ENCODE results near the gene DCAF5. TPM values are rescaled to one million over a fixed set of nuclear protein-coding genes. Genes with fewer than 3 reads are reported as not detected.
A peak's percentile ranks its signal among the peaks of the same experiment; 100 is the strongest.

DCAF5 gene
- total and polyA plus RNA-seq, 12 donors, result 14.1 to 63.1 (median 57.4) TPM

DNA sequence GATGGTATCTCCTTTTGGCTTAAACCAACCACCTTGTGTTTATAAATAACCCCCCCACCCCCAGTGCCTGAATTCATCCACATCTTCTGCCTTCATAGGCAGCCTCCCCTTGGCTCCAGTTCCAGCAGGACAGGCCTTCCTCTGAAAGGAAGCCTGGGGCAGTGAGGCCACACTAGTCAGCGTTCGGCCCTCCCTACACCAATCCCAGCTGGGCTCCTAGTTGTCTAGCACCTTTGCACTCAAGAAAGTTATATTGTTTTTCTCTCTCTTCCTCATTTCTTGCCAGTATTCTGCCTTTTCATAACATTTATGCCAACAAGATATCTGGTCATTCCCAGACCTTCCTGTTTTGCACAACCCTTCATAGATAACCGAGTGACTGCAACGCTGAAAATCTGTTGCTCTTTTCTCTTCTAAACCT lies 100.7 kb downstream of the DCAF5 start:
- no peaks in the 10 kb centered on the region for H3K9me3 ChIP-seq
- TF ChIP-seq, protein P1, sequence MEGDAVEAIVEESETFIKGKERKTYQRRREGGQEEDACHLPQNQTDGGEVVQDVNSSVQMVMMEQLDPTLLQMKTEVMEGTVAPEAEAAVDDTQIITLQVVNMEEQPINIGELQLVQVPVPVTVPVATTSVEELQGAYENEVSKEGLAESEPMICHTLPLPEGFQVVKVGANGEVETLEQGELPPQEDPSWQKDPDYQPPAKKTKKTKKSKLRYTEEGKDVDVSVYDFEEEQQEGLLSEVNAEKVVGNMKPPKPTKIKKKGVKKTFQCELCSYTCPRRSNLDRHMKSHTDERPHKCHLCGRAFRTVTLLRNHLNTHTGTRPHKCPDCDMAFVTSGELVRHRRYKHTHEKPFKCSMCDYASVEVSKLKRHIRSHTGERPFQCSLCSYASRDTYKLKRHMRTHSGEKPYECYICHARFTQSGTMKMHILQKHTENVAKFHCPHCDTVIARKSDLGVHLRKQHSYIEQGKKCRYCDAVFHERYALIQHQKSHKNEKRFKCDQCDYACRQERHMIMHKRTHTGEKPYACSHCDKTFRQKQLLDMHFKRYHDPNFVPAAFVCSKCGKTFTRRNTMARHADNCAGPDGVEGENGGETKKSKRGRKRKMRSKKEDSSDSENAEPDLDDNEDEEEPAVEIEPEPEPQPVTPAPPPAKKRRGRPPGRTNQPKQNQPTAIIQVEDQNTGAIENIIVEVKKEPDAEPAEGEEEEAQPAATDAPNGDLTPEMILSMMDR (IDR thresholded peaks at IDR 0.05), result no peak
- peak in 1 of 2 donors; percentile 24 for DNase-seq
- peaks cover 0 to 44% (median 20%) of the 10 kb centered on the region in 9 donors for H3K36me3 ChIP-seq
- H3K4me1 ChIP-seq, result peaks cover 20 to 81% (median 70%) of the 10 kb centered on the region in 9 donors
- ATAC-seq, result peak in 1 of 8 donors; percentile 30
- WGBS, 2 donors, result 36 to 52% methylated on average over 4 of the region's 4 CpGs
- H3K27me3 ChIP-seq, result no peaks in the 10 kb centered on the region
- H3K27ac ChIP-seq, result peak overlapping the region in 9 of 10 donors; percentile 4 to 94 (median 82)
- intact Hi-C loops (cut with DNase I), result loop anchor here in 1 of 10 donors (5.0 kb wide), 1 partner anchor 35 kb away; no protein-coding TSS in a partner anchor
- no peak overlapping the region for H3K4me3 ChIP-seq

DNA sequence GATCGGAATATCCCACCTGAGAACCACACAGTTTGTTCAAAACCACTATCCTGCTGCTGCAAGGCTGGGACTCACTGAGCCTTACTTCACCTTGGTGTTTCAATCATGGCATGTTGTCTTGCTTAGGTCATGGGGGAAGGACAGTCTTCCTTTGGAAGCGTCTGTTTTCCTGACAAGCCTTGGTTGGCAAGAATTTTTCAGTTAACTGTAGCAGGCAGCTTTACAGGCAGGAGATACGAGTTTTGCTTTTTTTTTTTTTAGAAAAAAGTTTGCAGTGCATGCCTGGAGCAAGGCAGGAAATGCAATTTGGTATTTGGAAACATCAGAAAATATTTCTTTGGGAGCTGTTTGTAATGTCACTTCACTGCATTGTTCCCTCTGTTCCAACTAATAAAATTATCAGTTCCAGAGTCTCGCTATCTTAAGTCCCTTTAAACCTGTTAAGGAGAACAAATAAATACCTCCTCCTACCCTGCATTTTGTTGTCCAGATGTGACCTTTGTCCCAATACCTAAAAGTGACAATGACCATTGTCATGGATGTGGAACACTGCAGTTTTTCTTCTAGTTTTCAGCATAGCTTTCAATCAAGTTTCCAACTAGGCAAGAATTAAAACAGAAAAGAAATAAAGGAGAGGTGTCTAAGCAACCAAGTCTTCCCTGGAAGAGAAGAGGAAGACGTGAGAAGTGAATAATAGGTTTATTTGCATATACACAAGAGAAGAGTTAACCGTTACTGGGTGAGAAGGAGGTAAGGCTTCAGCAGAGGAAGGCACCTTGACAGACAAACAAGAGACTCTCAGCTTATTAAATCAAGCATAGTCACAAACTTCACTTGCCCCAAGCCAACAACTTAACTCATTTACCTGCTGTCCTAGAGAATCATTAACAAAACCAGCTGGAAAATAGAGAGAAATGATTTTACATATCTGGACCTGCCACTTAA lies 102.4 kb downstream of the DCAF5 start:
- TF ChIP-seq, protein P1 (IDR thresholded peaks at IDR 0.05), result no peak
- DNase-seq (no peak), ATAC-seq (peak in 1 of 8 donors; percentile 10)
- no peaks in the 10 kb centered on the region for H3K27me3 ChIP-seq
- intact Hi-C loops (cut with DNase I), result loop anchor here in 1 of 10 donors (5.0 kb wide), 1 partner anchor 37 kb away; no protein-coding TSS in a partner anchor
- no peak overlapping the region for H3K4me3 ChIP-seq
- WGBS, 2 donors, result 36 to 44% methylated on average over 6 of the region's 6 CpGs
- H3K27ac ChIP-seq, result peak overlapping the region; percentile 67 to 94 (median 81)
- H3K9me3 ChIP-seq, result no peaks in the 10 kb centered on the region
- peaks cover 0 to 30% (median 20%) of the 10 kb centered on the region in 9 donors for H3K36me3 ChIP-seq
- peaks cover 37 to 84% (median 77%) of the 10 kb centered on the region in 9 donors for H3K4me1 ChIP-seq

GRCh38 chr14:69049675-69050074 lies 103.2 kb downstream of the DCAF5 start:
- WGBS, 2 donors, result 28 to 33% methylated on average over 2 of the region's 2 CpGs
- TF ChIP-seq, protein P1 (IDR thresholded peaks at IDR 0.05), result no peak
- Histone ChIP-seq H3K27ac (peak overlapping the region; percentile 67 to 94 (median 81)), H3K36me3 (peaks cover 0 to 22% (median 12%) of the 10 kb centered on the region in 9 donors), H3K27me3 (no peaks in the 10 kb centered on the region), H3K4me1 (peaks cover 45 to 90% (median 84%) of the 10 kb centered on the region in 9 donors), H3K9me3 (no peaks in the 10 kb centered on the region), H3K4me3 (no peak overlapping the region)
- DNase-seq (peak in 1 of 2 donors; percentile 69), ATAC-seq (peak; percentile 52 to 66 (median 62))
- intact Hi-C loops (cut with DNase I), result loop anchor here in 3 of 10 donors (5.0 kb wide), 2 partner anchors 38 to 72 kb away; partner anchors contain the start of gene ACTN1 (in 2 of the 3)

- Histone ChIP-seq H3K36me3 (peaks cover 0 to 10% (median 3%) of the 10 kb centered on the region in 9 donors), H3K4me1 (peaks cover 53 to 100% (median 94%) of the 10 kb centered on the region in 9 donors), H3K27ac (peak overlapping the region in 8 of 10 donors; percentile 18 to 94 (median 82)), H3K4me3 (no peak overlapping the region), H3K27me3 (no peaks in the 10 kb centered on the region), H3K9me3 (no peaks in the 10 kb centered on the region)
- DNase-seq (no peak), ATAC-seq (no peak)
- intact Hi-C loops (cut with DNase I), result loop anchor here in 2 of 10 donors (5.0 kb wide), 1 partner anchor 71 kb away; the partner anchor contains the start of gene ACTN1 (in 2 of the 2)
- TF ChIP-seq, protein P1 (IDR thresholded peaks at IDR 0.05), result no peak
- WGBS, 2 donors, result 76 to 88% methylated on average over 3 of the region's 3 CpGs
These were observed 104.5 kb downstream of the DCAF5 start for GRCh38 chr14:69048456-69048855.
